NCI-H345 (cell line): Measurements from ENCODE around the gene DENND1A.
"Not testable (repeated sequence)": the region's sequence is repeated elsewhere in the genome, so short reads cannot be mapped to it uniquely, and the experiment has no call there.

Experiments used
- DNase-seq: peaks from one replicate; lab custom pipeline; 2025; lab: John Stamatoyannopoulos, UW

The DENND1A gene

DNA sequence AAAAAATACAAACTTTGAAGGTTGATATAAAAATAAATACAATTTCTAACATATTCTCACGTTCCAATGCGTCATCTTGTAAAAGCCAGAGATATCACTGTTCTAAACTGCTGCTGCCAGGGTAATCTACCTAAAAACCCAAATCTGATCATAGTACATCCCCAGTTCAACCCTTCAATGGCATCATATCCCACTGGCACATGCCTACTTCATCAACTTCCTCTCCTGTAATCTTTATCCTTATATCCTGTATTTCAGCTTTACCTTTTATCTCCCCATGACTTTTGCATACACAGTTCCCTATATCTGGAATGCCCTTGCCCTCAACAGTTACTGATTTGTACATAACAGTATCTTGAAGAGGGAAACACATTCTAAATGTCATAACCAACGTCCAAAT is 7.5 kb downstream of the DENND1A start:
- no peak for DNase-seq

- DNase-seq: no peak
Measured at GRCh38 chr9:123914517-123915196, 15.3 kb downstream of the DENND1A start.

- DNase-seq: no peak
Measured at GRCh38 chr9:123912167-123912897, 17.6 kb downstream of the DENND1A start.

DNA sequence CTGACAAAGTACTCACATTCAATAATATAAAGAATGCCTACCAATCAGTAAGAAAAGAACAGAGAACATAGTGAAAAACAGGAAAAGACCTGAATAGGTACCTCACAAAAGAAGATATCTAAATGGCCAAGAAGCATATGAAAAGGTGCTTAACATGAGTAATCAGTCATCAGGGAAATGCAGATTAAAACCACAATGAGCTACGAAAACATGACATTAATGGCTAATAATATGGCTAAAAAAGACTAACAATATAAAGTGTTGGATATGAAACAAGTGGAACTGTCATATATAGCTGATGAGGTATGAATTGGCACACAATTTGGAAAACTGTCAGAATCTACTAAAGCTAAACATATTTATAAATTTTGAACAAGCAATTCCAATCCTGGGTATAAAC is 18.9 kb downstream of the DENND1A start:
- DNase-seq: no peak

GRCh38 chr9:123909192-123909591 is 20.7 kb downstream of the DENND1A start:
- not testable (repeated sequence) for DNase-seq

DNA sequence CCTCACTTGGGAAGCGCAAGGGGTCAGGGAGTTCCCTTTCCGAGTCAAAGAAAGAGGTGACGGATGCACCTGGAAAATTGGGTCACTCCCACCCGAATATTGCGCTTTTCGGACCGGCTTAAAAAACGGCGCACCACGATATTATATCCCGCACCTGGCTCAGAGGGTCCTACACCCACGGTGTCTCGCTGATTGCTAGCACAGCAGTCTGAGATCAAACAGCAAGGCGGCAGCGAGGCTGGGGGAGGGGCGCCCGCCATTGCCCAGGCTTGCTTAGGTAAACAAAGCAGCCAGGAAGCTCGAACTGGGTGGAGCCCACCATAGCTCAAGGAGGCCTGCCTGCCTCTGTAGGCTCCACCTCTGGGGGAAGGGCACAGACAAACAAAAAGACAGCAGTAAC is 26.4 kb downstream of the DENND1A start:
- not testable (repeated sequence) for DNase-seq

GRCh38 chr9:123894822-123895221 is 35.1 kb downstream of the DENND1A start:
- DNase-seq: no peak

- peak; percentile 36 for DNase-seq
Measured at GRCh38 chr9:123893831-123894460, 36.0 kb downstream of the DENND1A start.

DNA sequence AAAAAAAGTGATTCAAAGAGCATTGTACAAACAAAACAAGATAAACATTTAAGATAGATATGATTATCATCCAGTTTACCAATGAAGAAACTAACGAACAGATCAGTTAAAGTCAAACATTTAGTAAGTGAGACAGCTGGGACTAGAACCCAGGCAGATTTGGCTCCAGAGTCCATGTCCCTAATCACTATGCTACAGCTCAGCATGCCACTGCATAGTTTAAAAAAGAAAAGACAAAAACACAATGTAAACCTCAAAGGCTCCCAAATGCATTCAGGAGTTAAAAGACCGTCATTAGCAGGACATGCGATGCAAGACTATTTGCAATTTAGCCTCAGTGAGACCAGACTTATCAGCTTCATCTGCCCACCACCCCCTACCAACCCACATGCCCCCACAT is 36.8 kb downstream of the DENND1A start:
- no peak for DNase-seq

DNA sequence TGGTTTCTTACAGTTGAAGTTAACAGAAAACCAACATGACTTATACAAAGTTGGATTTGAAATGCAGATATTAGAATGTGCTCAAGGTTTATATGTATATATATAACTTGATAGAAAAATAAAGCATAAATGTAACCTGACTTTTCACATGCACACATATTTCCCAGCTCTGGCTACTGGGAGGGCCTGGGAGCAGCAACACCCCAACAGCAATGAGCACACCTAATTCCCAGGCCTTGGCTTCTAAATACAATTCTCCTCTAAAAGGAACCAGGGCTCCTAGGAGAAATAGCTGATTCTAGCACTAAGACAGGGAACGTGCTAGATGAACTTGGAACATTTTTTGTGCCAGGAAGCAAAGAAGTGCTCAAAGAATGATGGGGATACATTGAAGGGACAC is 42.1 kb downstream of the DENND1A start:
- DNase-seq: no peak

DNA sequence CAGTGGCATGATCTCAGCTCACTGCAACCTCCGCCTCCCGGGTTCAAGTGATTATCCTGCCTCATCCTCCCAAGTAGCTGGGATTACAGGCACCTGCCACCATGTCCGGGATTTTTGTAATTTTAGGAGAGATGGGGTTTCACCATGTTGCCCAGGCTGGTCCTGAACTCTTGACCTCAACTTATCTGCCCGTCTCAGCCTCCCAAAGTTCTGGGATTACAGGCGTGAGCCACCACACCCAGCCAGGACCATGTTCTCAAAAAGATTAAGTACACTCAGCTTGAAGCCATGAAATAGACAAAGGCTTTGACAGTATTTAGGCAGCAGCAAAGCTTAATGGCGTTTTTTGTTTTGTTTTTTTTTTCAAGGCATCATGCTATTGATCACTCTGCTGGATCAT is 44.1 kb downstream of the DENND1A start:
- not testable (repeated sequence) for DNase-seq

DNA sequence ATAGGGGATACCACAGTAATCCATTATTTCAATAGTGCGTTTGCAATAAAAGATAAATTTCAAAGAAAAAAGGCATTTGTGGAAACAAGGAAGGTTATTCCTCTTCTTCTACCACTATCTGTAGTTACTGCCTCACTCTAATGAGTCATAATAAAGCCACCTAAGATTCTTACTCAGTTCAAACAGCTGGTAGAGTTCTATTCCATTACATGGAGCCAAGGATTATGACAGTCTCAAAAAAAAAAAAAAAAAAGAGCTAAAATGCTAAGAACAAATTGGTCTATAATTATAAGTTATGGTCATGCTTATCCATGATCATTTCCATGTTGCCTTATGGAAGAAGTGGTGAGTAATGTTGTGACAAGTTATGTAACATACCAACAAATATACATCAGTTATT is 46.3 kb downstream of the DENND1A start:
- no peak for DNase-seq

DNA sequence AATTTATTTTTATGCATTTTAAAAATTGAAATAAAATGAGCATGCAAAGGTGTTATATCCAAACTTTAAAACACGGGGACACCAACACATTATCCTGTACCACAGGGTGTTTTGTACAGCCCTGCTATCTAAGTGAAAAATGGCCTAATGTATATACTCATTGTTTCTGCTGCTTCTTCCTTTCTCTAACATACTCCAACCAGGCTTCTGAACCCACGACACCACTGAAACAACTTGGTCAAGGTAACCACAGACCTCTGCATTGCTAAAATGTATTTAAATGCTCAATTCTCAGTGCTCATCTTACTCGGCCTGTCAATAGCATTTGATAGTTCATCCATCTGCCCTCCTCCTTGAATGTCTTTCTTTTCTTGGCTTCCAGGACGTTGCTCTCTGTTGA is 48.3 kb downstream of the DENND1A start:
- DNase-seq: no peak

DNA sequence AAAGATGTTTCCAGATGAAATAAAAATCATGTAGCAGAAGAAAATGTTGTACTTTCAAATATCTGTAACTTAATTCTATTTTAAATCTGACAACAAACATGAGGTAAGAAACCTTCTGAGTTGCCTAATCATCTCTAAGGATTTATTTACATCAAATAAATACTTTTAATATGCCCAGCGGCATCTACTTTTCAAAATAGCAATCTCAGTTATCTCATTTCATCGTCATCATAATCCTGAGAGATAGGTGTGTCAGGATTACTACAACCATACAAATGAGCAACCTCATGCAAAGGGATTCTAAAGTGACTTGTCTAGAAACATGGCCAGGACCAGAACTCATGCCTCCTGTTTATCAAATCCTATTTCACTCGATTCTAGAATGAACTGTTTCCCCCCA is 49.5 kb downstream of the DENND1A start:
- no peak for DNase-seq

DNA sequence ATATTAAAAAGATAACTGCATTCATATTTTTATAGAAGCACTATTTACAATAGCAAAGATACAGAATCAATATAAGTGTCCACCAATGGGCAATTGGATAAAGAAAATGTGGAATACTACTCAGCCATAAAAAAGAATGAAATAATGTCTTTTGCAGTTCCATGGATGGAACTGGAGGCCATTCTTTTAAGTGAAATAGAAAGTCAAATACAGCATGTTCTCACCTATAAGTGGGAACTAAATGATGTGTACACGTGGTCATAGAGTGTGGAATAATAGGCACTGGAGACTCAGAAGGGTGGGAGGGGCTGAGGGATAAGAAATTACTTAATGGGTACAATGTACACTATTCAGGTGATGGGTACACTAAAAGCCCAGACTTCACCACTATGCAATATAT is 53.2 kb downstream of the DENND1A start:
- no peak for DNase-seq

DNA sequence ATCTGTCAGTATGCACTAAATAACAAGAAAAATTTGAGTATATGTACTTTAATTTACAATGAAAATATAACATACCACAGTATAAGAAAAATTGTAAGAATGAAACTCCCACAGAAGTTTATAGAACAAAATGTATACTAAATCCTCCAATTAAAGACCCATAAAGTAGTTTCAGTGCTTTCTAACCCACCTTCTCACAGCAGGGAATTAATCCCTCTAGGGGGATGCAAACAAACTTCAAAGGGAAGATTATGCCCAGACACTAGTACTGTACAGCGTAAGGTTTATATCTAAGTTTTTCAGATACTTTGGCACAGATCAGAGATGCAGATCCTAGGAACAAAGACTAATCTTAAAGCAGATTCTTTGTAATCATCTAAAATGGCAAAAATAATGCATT is 57.2 kb downstream of the DENND1A start:
- no peak for DNase-seq

- no peak for DNase-seq
Measured at GRCh38 chr9:123871781-123872180, 58.1 kb downstream of the DENND1A start.

DNA sequence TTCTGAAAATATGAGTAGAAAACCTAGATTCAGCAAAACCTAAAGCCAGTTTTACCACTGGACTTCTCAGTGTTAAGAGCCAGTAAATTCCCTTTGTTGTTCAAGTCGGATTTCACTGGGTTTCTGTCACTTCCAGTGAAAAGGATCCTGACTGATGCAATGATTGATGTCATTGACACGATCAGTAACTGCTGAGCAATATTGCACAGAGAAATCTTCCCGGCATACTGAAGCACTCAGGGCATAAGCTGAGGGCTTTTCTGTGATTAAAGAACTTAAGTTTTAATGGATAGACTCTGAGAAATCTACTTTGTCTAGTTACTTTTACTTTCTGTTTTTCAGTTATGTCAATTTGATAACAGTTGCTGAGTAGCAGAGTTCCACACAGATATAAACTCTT is 61.9 kb downstream of the DENND1A start:
- DNase-seq: no peak

GRCh38 chr9:123867034-123867433 is 62.9 kb downstream of the DENND1A start:
- DNase-seq: no peak

DNA sequence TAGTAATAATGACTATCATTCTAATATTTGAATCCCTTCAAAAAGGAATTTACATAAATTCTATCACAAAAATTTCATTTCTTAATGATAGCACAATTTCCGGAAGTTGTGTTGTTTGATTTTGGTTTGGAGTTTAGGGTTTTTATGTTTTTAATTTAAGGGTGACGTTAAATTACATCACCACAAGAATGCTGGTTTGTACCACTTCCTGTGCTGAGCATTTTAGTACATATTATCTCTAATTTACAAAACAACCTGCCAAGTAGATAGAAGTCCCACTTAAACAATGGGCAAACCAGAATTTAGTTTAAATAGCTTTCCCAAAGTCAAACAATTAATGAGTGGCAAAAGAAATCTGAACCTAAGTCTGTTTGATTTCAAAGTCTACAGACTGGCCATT is 63.4 kb downstream of the DENND1A start:
- no peak for DNase-seq

- DNase-seq: no peak
Measured at GRCh38 chr9:123865226-123866000, 64.5 kb downstream of the DENND1A start.

DNA sequence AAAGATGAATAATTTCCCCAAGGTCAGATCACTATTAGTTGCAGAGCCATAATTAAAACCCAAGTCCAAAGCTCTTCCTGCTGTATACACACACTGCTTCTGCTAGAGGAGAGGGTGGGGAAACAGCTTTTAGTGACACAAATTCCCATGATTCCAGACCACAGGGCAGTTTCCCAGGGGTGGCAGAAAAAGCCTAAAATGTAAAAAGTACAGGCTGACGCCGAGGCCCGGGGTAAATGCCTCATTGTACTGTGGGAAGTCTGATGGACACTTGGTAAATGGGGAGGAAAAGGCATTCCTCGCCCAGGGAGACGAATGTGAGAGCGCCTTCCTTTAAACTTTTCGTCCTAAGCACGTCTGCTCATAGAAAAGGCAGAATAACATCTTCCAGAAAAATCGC is 65.7 kb downstream of the DENND1A start:
- no peak for DNase-seq
